Dendritic cell treated with granulocyte-macrophage colony-stimulating factor and Interleukin-4, amounts not matched to agents 40 ng/mL and 50 ng/mL, for 4 days (primary cell): Measurements from ENCODE around the gene CCDC18.
"Not testable (repeated sequence)": the region's sequence is repeated elsewhere in the genome, so short reads cannot be mapped to it uniquely, and the experiment has no call there.

Experiments used
- H3K27ac Mint-ChIP-seq: one replicate; pipeline ENCODE4 v1.8.0; 2022; ENCODE audit warnings: mild to moderate bottlenecking, mixed read lengths
- H3K27me3 Mint-ChIP-seq: one replicate; pipeline ENCODE4 v1.8.0; 2022; ENCODE audit warnings: mild to moderate bottlenecking, mixed read lengths
- H3K36me3 Mint-ChIP-seq: one replicate; pipeline ENCODE4 v1.8.0; 2022; ENCODE audit warnings: low read depth, mixed read lengths
- H3K4me1 Mint-ChIP-seq: one replicate; pipeline ENCODE4 v1.8.0; 2022; ENCODE audit warnings: low read depth, mixed read lengths
- H3K4me3 Mint-ChIP-seq: one replicate; pipeline ENCODE4 v1.8.0; 2022; ENCODE audit warnings: mild to moderate bottlenecking, moderate library complexity, mixed read lengths
- H3K9me3 Mint-ChIP-seq: one replicate; pipeline ENCODE4 v1.8.0; 2022; ENCODE audit warnings: mixed read lengths
- intact Hi-C: fragments of 100-400 bp; cut with micrococcal nuclease; formaldehyde crosslinking; loops from one replicate; pipeline ENCODE4 v1.15.0; 2022

CCDC18 gene

GRCh38 chr1:93194231-93194990, 13.9 kb downstream of the CCDC18 start:
- H3K36me3 Mint-ChIP-seq = peaks cover 43% of the 10 kb centered on the region
- intact Hi-C loops = no loop called here
- peaks cover 13% of the 10 kb centered on the region for H3K4me1 Mint-ChIP-seq
- H3K9me3 Mint-ChIP-seq = no peaks in the 10 kb centered on the region
- no peak overlapping the region for H3K4me3 Mint-ChIP-seq
- H3K27me3 Mint-ChIP-seq = no peaks in the 10 kb centered on the region
- peak overlapping the region; percentile 50 for H3K27ac Mint-ChIP-seq

- Mint-ChIP-seq H3K4me3 (no peak overlapping the region), H3K27me3 (no peaks in the 10 kb centered on the region), H3K4me1 (peaks cover 13% of the 10 kb centered on the region), H3K9me3 (no peaks in the 10 kb centered on the region), H3K27ac (no peak overlapping the region), H3K36me3 (peaks cover 46% of the 10 kb centered on the region)
- intact Hi-C loops = no loop called here
These were observed 16.1 kb downstream of the CCDC18 start for GRCh38 chr1:93196591-93196990.

DNA sequence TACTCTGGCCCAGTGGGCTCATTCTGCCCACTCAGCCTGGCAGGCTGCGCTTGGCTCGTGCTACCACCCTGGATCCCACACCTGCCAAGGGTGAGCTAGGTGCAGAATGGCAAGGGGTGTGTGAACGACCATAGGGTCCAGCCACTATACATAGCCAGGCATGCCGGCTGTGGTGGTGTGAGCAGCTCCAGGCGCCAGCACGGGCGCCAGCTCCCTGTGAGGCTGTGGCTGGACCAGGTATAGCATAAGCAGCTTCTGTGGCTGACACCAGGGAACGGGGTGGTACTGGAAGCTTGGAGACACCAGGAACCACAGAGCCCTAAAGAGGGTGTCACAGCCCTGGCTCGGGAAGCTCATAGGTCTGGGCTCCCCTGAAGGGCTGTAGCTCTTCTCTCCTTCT, 18.6 kb downstream of the CCDC18 start:
- Mint-ChIP-seq H3K9me3 (no peaks in the 10 kb centered on the region), H3K4me3 (no peak overlapping the region), H3K36me3 (peaks cover 46% of the 10 kb centered on the region), H3K4me1 (peaks cover 13% of the 10 kb centered on the region), H3K27me3 (no peaks in the 10 kb centered on the region), H3K27ac (no peak overlapping the region)
- intact Hi-C loops = no loop called here

DNA sequence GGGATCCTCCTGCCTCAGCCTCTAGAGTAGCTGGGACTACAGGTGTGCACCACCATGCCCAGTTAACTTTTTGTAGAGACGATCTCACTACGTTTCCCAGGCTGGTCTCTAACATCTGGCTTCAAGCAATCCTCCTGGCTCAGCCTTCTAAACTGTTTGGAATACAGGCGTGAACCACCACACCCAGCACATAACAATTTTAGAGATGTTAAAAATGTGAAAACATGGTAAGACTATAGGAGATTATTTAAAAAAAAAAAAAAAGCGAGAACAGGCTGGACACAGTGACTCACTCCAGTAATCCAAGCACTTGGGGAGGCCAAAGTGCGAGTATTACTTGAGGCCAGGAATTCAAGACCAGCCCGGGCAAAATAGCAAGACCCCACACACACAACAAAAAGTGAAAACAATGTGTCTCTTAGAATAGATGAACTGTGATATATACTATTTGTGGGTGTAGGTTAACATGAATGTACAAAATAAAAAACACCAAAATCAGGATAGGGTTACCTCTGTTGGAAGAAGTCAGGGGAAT, 19.6 kb downstream of the CCDC18 start:
- H3K4me3 Mint-ChIP-seq = no peak overlapping the region
- H3K4me1 Mint-ChIP-seq = peaks cover 6% of the 10 kb centered on the region
- no peak overlapping the region for H3K27ac Mint-ChIP-seq
- peaks cover 42% of the 10 kb centered on the region for H3K36me3 Mint-ChIP-seq
- no peaks in the 10 kb centered on the region for H3K27me3 Mint-ChIP-seq
- intact Hi-C loops = loop anchor here (10.0 kb wide), 1 partner anchor 55 kb away; no protein-coding TSS in a partner anchor
- H3K9me3 Mint-ChIP-seq = no peaks in the 10 kb centered on the region

DNA sequence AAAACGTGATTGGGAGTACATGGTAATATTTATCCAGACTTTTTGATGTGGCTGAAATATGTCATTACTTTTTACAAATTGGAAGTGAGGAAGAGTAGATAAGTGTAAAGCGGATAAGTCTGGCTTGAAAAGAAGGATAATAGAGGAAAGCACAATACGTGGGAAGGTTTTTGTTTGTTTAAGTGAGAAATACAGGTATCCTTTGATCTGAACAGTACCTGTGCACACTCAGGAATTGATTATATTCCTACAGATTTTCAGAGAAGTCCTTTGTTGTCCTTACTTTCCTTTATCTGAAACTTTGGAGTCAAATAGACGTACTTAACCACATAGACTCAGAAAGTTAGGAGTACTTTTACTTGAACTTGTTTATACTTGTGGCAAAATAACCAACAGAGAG, 20.2 kb downstream of the CCDC18 start:
- intact Hi-C loops = loop anchor here (10.0 kb wide), 1 partner anchor 54 kb away; no protein-coding TSS in a partner anchor
- Mint-ChIP-seq H3K4me1 (peaks cover 6% of the 10 kb centered on the region), H3K9me3 (no peaks in the 10 kb centered on the region), H3K4me3 (no peak overlapping the region), H3K27me3 (no peaks in the 10 kb centered on the region), H3K36me3 (peaks cover 36% of the 10 kb centered on the region), H3K27ac (no peak overlapping the region)

DNA sequence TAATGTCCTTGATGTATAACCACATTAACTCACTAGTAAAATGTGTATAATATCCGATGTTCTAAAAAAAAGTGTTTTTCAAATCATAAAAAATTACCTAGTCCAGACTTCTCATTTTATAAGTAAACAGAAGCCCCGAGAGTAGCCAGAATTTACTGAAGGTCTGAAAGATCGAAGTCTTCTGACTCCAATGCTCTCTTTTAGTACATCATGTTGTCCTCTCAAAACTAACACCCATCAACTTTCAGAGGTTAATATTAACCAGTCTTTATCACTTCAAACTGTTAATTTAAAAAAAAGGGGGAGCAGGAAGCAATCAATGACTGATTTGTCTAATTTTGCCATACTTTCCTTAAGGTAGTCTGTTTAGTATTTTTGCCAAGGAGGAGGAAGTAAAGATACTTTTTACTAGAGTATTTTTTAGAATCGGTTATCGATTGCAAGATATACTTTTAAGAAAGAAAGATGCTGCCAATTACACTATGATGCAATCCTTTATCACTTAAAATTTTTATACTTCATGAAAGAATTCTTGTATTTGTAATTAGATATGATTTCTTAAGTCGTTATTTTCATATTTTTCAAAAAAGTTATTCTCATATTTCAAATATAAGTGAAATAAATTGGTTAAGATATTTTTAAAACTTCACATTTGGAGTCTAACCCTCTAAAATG, 25.5 kb downstream of the CCDC18 start:
- Mint-ChIP-seq H3K4me1 (no peaks in the 10 kb centered on the region), H3K27ac (no peak overlapping the region), H3K9me3 (no peaks in the 10 kb centered on the region), H3K36me3 (peaks cover 38% of the 10 kb centered on the region), H3K27me3 (no peaks in the 10 kb centered on the region), H3K4me3 (no peak overlapping the region)
- intact Hi-C loops = loop anchor here (10.0 kb wide), 1 partner anchor 49 kb away; no protein-coding TSS in a partner anchor

GRCh38 chr1:93206567-93206954, 26.0 kb downstream of the CCDC18 start:
- H3K9me3 Mint-ChIP-seq = no peaks in the 10 kb centered on the region

DNA sequence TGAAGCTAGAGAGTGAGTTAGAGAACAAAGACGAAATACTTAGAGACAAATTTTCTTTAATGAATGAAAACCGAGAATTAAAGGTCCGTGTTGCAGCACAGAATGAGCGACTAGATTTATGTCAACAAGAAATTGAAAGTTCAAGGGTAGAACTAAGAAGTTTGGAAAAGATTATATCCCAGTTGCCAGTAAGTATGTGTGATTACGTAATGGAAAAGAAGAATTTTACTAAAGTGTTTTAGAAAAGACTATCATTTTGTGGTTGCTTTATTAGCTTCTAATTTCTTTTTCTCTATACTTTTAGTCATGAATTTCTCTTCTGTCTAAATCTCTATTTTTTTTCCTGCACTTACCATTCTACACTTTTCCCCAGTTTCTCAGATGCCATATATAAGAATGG, 26.7 kb downstream of the CCDC18 start:
- Mint-ChIP-seq H3K27ac (no peak overlapping the region), H3K4me1 (no peaks in the 10 kb centered on the region), H3K27me3 (no peaks in the 10 kb centered on the region), H3K9me3 (no peaks in the 10 kb centered on the region), H3K36me3 (peaks cover 38% of the 10 kb centered on the region), H3K4me3 (no peak overlapping the region)
- intact Hi-C loops = loop anchor here (10.0 kb wide), 1 partner anchor 48 kb away; no protein-coding TSS in a partner anchor

More at GRCh38 chr1:93206567-93206954, 26.0 kb downstream of the CCDC18 start:
- Mint-ChIP-seq H3K27ac (no peak overlapping the region), H3K27me3 (no peaks in the 10 kb centered on the region), H3K4me1 (no peaks in the 10 kb centered on the region), H3K36me3 (peaks cover 38% of the 10 kb centered on the region), H3K4me3 (no peak overlapping the region)
- intact Hi-C loops = loop anchor here (10.0 kb wide), 1 partner anchor 48 kb away; no protein-coding TSS in a partner anchor

GRCh38 chr1:93215322-93215721, 34.8 kb downstream of the CCDC18 start:
- no peaks in the 10 kb centered on the region for H3K27me3 Mint-ChIP-seq
- H3K36me3 Mint-ChIP-seq = peaks cover 56% of the 10 kb centered on the region
- intact Hi-C loops = loop anchor here (10.0 kb wide), 1 partner anchor 61 kb away; no protein-coding TSS in a partner anchor
- H3K27ac Mint-ChIP-seq = no peak overlapping the region
- H3K9me3 Mint-ChIP-seq = no peaks in the 10 kb centered on the region
- no peak overlapping the region for H3K4me3 Mint-ChIP-seq
- no peaks in the 10 kb centered on the region for H3K4me1 Mint-ChIP-seq

DNA sequence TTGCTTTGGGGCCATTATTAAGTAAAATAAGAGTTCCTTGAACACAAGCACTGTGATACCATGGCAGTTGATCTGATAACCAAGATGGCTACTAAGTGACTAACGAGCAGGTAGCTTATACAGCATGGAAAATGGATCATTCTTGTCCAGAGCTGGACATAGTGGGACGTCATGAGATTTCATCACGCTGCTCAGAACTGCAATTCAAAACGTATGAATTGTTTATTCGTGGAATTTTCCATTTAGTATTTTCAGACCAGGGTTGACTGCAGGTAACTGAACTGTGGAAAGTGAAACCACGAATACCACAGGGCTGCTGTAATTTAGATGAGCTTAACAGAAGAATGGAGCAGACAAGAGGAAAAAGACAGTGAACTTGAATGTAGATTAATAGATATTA, 38.9 kb downstream of the CCDC18 start:
- H3K4me1 Mint-ChIP-seq = no peaks in the 10 kb centered on the region
- H3K4me3 Mint-ChIP-seq = no peak overlapping the region
- H3K9me3 Mint-ChIP-seq = no peaks in the 10 kb centered on the region
- no peak overlapping the region for H3K27ac Mint-ChIP-seq
- no peaks in the 10 kb centered on the region for H3K27me3 Mint-ChIP-seq
- intact Hi-C loops = loop anchor here (10.0 kb wide), 1 partner anchor 65 kb away; no protein-coding TSS in a partner anchor
- H3K36me3 Mint-ChIP-seq = peaks cover 68% of the 10 kb centered on the region

DNA sequence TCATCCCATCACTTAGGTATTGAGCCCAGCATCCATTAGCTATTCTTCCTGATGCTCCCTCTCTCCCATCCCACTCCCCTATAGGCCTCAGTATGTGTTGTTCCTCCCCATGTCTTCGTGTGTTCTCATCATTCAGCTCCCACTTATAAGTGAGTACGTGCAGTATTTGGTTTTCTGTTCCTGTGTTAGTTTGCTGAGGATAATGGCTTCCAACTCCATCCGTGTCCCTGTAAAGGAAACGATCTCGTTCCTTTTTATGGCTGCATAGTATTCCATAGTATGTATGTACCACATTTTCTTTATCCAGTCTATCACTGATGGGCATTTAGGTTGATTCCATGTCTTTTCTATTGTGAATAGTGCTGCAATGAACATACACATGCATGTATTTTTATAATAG, 40.2 kb downstream of the CCDC18 start:
- H3K4me3 Mint-ChIP-seq, H3K27me3 Mint-ChIP-seq, H3K4me1 Mint-ChIP-seq, H3K9me3 Mint-ChIP-seq, intact Hi-C loops, H3K27ac Mint-ChIP-seq: not testable (repeated sequence)
- peaks cover 68% of the 10 kb centered on the region for H3K36me3 Mint-ChIP-seq

GRCh38 chr1:93221913-93222312, 41.4 kb downstream of the CCDC18 start:
- H3K27me3 Mint-ChIP-seq = no peaks in the 10 kb centered on the region
- no peaks in the 10 kb centered on the region for H3K9me3 Mint-ChIP-seq
- peaks cover 74% of the 10 kb centered on the region for H3K36me3 Mint-ChIP-seq
- H3K4me3 Mint-ChIP-seq = no peak overlapping the region
- H3K4me1 Mint-ChIP-seq = peaks cover 13% of the 10 kb centered on the region
- no peak overlapping the region for H3K27ac Mint-ChIP-seq
- intact Hi-C loops = no loop called here

GRCh38 chr1:93223023-93223675, 42.6 kb downstream of the CCDC18 start:
- Mint-ChIP-seq H3K27ac (no peak overlapping the region), H3K4me1 (peaks cover 13% of the 10 kb centered on the region), H3K27me3 (no peaks in the 10 kb centered on the region), H3K9me3 (no peaks in the 10 kb centered on the region), H3K36me3 (peaks cover 62% of the 10 kb centered on the region), H3K4me3 (no peak overlapping the region)
- intact Hi-C loops = no loop called here

DNA sequence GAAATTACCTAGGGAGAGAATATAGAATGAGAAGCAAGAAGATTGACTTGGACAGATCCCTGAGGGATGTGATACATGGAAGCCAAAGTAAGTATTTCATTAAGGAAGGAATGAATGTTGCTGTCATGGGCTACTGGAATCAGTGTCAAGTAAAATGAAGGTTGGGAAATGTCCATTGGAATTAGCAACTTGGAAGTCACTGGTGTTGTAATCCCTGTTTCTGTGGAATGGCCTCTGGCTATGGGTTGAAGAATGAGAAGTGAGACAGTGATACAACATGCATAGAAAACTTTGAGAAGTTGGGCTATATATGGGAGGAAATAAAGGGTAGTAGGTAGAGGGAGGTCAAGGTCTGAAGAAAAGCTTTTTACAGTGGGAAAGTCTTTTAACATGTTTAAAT, 54.7 kb downstream of the CCDC18 start:
- intact Hi-C loops = no loop called here
- Mint-ChIP-seq H3K27me3 (no peaks in the 10 kb centered on the region), H3K36me3 (peaks cover 65% of the 10 kb centered on the region), H3K4me1 (peaks cover 10% of the 10 kb centered on the region), H3K9me3 (no peaks in the 10 kb centered on the region), H3K27ac (no peak overlapping the region), H3K4me3 (no peak overlapping the region)
